ENCODE measurements around the gene ERC2.

The ERC2 gene

DNA sequence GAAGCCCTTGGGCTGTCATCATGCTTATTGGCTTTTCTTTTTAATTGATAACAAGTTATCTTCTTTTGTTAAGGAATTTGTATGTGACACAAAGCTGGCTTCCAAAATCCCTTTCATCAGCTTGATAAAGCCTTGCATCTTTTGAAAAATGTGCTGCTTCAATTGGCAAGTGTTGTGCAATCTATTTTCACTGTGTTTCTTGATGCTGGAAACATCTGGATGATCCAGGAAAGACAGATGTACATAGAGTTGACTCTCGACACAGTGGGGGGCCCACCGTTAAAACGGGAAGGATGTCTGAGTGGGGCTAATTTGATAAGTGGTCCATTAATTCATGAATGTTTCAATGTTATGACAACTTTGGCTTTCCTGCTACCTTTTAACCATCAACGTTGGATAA is 822.8 kb downstream of the ERC2 start:
- DNase-seq (ENCODE audit: low read depth): no peak

- no peak for DNase-seq (ENCODE audit: low read depth)
These were observed 825.0 kb downstream of the ERC2 start for GRCh38 chr3:55643283-55643682.

DNA sequence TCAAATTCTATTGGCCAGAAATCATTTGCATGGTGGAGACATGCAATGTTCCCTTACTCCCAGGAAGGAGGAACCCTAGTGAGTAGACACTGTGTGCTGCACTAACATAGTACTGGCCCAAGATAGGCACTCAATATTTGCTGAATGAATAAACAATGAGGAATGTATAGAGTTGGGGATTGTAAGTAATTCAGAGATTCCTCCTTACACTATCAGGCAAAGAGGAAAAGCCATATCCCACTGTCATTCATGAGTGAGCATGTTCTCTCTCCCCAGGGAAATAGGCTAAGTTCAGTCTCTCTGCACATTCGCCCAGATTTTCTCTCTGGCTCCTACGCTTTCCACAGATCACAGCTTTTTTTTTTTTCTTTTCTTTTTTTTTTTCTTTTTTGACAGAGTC is 826.3 kb downstream of the ERC2 start:
- DNase-seq (ENCODE audit: low read depth): no peak

DNA sequence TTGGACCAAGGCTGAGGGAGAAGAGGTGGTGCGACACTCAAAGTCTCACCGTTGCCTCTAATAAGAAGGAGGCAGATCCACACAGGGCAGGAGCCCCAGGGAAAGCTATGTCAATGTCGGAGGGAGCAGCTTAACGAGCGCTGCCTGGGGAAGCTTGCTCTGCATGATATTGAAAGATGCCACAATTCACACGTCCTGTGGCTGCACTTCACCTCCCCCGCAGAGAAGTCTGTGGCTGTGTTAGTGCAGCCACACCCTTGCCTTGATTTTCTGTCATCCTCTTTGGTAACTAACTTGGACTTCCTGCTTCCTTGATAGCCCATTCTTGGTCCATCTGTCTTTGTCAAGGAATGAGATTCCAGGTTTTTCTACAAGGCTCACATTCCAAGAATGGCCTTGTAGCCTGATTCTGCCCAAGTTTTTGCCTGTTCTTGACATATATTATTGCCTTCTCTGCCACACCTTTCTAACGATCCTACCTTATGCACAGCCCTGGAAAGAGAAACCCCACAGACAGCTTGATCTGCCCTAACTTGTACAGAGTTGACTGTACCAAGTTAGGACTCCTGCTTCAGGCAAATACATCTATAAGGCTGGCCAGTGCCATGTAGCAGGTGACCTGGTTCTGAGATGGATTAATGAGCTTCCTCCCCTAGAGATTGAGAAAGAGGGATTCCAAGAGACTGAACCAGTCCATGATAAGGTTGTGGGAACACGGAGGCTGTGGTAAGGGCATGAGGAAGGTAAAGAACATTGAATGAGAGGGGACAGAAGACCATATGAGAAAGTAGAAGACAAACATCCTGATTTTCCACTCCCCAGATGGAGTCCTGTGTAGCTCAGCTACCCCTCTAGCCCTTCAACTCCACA is 828.1 kb downstream of the ERC2 start:
- no peak for DNase-seq (ENCODE audit: low read depth)

DNA sequence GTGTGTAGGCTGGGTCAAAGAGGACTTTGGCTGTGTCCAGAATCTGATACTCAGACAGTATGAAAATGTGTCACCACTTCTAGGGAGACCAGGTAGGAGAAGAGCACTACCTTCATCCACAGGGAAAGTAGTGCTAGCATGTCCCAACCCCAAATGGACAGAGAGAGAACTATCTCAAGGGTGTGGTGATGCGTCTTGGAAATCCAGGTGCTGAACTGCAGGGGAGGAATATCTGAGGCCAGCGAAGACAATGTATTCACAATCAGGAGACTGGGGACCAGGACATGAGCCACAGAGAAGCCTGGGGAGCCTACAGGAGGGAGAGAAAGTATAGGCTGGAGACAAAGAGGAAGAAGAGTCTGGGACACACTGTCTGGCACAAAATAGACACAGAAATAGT is 829.1 kb downstream of the ERC2 start:
- DNase-seq (ENCODE audit: low read depth): no peak

GRCh38 chr3:55637906-55638638 is 830.2 kb downstream of the ERC2 start:
- no peak for DNase-seq (ENCODE audit: low read depth)

DNA sequence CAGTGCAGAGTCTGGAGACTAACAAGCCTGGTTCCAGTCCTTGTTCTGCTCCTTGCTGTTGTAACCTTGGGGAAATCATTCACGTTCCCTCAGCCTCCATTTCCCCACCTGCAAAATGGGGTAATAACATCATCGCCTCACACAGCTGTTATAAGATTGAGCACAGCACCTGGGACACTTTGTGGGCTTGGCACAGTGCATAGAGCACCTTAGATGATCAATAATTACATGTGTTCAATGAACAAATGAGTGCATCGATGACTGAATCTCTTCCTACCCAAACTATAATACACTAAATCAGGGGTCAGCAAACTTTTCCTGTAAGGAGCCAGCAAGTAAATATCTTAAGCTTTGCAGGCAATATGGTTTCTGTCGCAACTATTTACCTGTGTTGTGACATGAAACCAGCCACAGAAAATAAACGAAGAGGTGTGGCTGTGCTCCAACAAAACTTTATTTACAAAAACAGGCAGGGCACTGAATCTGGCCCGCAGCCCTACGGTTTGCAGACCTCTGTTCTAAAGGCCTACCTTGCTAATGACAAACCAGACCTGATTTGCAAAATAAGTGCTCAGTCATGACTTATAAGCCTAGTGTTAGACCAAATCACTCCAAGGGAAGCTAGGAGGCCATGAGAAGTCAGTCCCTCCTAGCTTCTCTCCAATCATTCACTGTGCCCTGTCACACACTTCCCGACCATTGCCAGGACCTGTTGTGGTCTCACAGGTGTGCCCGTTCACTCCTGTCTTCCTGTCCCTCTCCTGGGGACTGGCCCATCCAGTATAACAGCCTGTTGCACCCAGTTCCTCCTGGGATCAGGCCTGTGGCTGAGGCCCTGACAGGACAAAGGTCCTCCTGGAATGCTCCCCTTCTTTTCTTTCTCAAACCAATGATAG is 831.7 kb downstream of the ERC2 start:
- no peak for DNase-seq (ENCODE audit: low read depth)

GRCh38 chr3:55634345-55634744 is 833.9 kb downstream of the ERC2 start:
- no peak for DNase-seq (ENCODE audit: low read depth)

GRCh38 chr3:55633333-55633732 is 834.9 kb downstream of the ERC2 start:
- DNase-seq (ENCODE audit: low read depth): no peak

- no peak for DNase-seq (ENCODE audit: low read depth)
These were observed 836.4 kb downstream of the ERC2 start for GRCh38 chr3:55631766-55632331.

GRCh38 chr3:55630921-55631299 is 837.4 kb downstream of the ERC2 start:
- no peak for DNase-seq (ENCODE audit: low read depth)

DNA sequence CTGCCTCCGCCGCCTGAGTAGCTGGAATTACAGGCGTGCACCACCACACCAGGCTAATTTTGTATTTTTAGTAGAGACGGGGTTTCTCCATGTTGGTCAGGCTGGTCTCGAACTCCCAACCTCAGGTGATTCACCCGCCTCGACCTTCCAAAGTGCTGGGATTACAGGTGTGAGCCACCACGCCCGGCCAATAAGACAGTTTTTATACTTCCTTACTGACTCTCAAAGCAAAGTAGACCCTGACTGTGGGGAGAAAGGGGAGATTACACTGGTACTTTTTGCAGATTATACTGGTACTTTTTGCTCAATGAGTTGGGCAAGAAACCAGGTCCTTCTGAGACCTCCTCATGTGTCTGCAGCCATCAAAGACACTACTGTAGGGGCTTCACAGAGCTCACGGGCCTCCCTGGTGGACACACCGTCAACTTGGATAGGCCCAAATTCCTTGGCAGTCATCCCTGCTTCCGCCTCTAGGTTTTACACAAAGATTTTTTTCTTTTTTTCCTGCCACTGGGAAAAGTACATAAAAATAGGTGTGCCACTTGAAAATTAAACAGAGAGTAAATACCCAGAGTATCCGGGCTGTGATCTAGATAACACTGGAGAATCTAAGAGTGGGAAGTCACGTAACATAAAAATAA is 837.9 kb downstream of the ERC2 start:
- no peak for DNase-seq (ENCODE audit: low read depth)

DNA sequence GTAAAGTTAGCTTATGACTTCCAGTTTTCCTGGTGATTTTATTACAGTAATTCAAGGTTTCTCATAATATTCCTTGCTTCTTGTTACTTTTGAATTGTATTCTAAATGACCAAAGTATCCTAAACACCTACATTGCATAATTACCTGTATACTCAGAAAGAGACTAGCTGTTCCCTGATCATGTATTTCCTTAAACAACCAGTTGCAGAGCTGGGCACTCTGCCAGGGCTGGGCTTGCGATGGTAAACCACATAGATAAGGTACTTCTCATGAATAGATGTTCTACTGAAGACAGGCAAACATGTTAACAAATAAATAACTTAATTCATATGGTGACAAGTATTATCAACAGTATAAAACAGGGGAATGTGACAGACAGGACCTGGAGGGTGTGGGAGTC is 838.8 kb downstream of the ERC2 start:
- no peak for DNase-seq (ENCODE audit: low read depth)

DNA sequence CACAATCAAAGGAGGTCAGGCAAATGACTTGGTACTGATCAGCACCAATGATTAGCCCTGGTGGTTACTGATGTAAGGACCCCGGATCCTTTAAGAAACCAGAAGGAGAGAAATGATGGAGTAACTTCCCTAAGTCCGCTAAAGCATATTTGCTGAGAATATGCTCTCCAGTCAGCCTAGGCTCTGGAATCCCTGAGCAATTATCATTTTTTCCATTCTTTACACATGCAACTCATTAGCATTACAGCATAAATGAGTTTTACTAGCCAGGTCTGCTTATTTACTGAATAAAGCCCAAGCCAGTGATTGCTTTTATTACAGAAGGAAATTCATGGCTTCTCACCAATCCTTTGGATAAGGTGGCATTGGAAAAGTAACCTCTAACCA is 842.0 kb downstream of the ERC2 start:
- DNase-seq (ENCODE audit: low read depth): peak; percentile 42

DNA sequence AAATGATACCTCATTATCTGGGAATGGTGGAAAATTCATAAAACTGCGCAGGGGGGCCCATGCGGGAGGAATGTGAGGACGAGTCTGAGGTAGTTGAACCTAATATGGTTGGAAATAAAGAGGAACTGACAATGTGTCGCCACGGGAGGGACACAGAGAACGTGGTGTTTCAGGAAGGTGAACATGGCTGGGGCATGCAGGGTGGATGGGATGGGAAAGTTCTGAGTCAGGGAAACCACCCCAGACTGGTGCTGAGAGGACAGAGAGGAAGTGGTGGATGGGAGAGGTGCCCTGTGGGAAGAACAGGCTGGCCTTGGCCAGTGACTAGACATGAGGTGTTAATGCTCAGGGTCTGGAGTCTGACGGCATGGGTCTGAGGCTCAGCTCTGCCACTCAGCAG is 844.0 kb downstream of the ERC2 start:
- DNase-seq (ENCODE audit: low read depth): no peak

GRCh38 chr3:55623786-55624185 is 844.5 kb downstream of the ERC2 start:
- DNase-seq (ENCODE audit: low read depth): no peak

DNA sequence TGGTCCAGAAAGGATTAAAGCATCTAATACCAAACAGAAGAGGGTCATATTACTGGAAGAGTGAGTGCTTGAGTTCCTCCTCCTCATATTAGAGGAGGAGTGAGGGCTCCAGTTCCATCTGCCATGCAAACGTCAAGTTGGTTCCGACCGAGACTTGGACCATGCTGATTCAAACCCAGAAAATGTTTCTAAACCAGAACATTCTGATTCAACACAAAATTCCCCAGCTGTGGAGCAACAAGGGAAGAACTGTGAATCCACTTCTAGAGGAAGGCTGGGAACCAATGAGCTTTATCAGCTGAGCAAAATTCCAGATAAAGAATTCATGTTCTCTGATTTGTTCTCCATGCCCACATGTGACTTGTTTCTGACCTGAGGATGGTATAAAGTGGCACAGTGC is 845.5 kb downstream of the ERC2 start:
- DNase-seq (ENCODE audit: low read depth): peak; percentile 55

DNA sequence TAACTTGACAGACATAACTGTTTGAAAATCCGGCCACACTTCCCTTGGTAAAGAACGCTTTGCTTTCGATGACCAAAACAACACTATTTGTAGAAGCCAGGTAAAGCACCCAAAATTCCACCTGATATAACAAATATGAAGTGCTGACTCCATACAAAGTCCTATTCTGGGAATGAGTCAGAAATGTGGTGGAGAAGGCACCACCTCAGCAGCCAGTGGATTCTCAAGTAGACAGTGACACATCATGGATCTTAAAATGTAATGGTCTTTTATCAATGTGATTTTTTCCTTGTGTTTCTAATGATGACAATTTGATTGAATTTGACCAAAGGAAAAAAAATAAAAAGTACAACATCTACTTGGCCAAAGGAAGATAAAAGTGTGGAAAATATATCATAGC is 846.2 kb downstream of the ERC2 start:
- DNase-seq (ENCODE audit: low read depth): peak; percentile 14

DNA sequence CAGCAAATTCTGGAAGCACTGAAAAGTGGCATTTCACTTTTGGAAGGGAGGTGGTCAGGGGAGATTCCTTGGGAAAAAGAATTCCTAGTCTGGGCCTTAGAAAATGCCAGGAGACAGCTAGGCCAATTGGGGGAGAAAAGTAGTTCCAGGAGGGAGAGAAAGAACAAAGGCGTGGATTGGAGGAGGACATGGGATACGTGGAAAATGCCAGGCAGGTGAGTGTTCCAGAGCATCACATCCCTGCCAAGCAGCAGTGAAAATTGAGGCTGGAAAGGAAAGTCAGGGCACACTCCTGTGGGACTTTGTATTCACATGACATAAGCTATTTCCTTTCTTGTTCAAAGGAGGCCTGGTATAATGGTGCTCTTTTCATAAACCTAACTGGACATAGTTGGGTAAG is 846.6 kb downstream of the ERC2 start:
- DNase-seq (ENCODE audit: low read depth): no peak

DNA sequence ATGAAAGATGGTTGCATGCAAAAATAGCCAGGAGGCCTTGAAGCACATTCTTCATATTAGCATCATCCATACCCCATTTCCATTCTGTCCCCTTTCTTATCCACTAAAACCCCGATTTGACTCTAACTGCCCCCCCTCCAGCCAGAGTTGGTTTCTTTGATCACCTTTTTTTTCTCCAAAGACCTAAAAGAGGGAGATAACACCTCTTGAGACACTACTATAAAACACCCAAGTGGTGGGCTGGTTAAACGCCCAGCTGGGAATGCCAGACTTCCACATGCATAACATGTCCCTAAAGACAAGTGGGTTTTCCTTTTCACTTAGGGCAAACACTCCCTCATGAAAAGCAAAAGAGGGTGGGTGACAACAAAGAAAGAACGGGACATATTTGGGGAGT is 847.2 kb downstream of the ERC2 start:
- no peak for DNase-seq (ENCODE audit: low read depth)

GRCh38 chr3:55620351-55621025 is 847.8 kb downstream of the ERC2 start:
- DNase-seq (ENCODE audit: low read depth): peak; percentile 71
